HFF-Myc (cell line): ENCODE measurements around the gene IBA57.

Source experiments
- DNase-seq: peaks from one replicate; pipeline ENCODE4 v3.0.0-alpha.2; 2011; ENCODE audit warnings: low read depth; ENCODE audit errors: extremely low read depth
- H3K4me3 ChIP-seq: replicated peaks from 2 replicates; pipeline ENCODE4 v1.5.1; 2011; ENCODE audit warnings: low read depth, mild to moderate bottlenecking, control low read depth, low read length
- CTCF ChIP-seq: IDR thresholded peaks from 2 replicates; pipeline ENCODE4 v1.5.1; 2012; ENCODE audit warnings: mild to moderate bottlenecking, low read depth, low read length, control low read depth; ENCODE audit errors: missing control alignments

The IBA57 gene

GRCh38 chr1:228152097-228152917 lies 13.3 kb upstream of the IBA57 start:
- TF ChIP-seq CTCF = no peak
- H3K4me3 ChIP-seq = no peak overlapping the region
- no peak for DNase-seq

DNA sequence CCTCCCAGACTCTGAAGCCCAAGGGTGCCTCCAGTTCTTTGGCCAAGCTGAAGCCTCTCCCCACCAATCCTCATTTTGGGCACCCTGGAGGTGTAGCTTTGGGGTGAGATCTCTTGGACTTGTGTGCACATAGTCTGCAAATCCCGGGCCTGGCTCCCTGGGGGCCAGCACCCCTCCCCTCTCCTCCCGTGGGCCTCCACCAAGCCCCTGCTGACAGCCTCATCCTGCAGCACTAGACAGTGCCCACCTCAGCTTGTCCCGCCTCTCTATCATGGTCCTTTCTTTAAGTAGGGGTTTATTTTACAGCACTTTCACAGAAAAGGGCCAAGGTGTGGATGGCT lies 12.7 kb upstream of the IBA57 start:
- DNase-seq = no peak
- no peak for TF ChIP-seq CTCF

GRCh38 chr1:228154021-228154669 lies 11.5 kb upstream of the IBA57 start:
- H3K4me3 ChIP-seq = no peak overlapping the region
- DNase-seq = no peak
- no peak for TF ChIP-seq CTCF

More for the DNA sequence above, 12.7 kb upstream of the IBA57 start:
- no peak overlapping the region for H3K4me3 ChIP-seq

DNA sequence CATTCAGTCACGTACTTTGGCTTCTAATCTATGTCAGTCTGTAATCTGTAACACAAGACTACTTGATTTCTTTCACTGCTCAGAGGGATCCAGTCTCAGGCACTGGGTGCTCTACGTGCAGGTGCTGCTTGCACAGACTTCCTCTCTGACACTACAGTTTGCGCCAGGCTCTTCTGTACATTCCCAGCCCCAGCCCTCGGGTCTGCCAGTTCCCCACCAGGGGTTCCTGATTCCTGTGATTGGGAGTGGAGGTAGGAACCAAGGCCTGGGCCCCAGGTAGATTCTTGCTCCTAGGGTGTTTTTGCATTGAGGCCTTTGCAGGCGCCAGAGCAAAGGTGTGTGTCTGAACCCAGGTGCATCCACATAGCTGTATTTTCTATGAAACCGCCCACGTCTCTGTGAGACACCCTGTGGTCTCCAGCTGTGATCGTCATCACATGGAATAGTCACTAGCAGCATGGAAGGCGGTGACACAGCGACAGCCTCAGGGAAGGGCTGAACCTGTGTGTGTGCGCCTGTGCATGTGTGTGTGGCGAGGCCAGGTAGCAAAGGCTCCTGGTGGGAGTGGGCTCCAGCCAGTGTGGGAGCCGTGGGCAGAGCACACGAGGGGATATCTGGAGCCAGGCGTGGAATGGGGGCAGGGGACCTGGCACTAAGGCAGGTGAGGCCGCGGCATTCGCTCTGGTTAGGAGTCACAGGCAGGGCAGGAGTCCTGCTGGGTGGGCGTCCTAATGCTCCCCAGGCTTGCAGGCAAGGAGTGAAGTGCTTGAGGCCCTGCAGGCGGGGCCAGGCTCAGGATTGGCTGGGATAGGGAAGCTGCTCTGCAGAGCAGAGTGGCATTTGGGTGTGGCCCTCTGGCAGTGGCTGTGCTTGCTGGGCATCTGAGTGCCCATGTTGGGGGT lies 10.7 kb upstream of the IBA57 start:
- TF ChIP-seq CTCF = no peak
- H3K4me3 ChIP-seq = no peak overlapping the region
- DNase-seq = no peak

GRCh38 chr1:228155596-228156514 lies 9.7 kb upstream of the IBA57 start:
- no peak for DNase-seq
- TF ChIP-seq CTCF = no peak
- no peak overlapping the region for H3K4me3 ChIP-seq

DNA sequence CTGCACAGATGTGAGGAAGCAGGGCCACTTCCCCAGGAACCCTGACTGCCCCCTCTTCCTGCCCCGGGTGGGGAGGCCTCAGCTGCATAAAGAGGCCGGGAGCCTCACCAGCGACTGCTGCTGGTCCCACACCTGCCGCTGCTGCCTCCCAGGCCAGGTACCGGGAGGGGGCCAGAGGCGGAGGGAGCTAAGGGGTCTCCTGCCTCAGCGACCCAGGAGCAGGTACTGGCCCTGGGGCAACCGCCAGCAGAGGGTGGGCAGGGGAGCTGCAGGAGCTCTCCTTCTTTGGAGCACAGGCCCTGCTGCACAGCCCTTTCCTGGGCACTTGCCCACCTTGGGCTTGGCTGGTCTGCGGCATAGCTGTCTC lies 9.1 kb upstream of the IBA57 start:
- no peak overlapping the region for H3K4me3 ChIP-seq
- no peak for DNase-seq
- no peak for TF ChIP-seq CTCF
